ENCODE data around the gene AFF3. TPM values are rescaled to one million over a fixed set of nuclear protein-coding genes. Genes with fewer than 3 reads are reported as not detected.

The AFF3 gene
- total RNA-seq, 1 experiment from 2014 or later = 0.61 TPM

GRCh38 chr2:99808361-99809200 is 333.8 kb downstream of the AFF3 start:
- intact Hi-C loops (cut with micrococcal nuclease) = no loop called here
- no TSS peak for BruUV-seq (replicated peaks)
- H3K4me1 ChIP-seq (ENCODE audit: control insufficient read depth in 1 of 2, insufficient read depth in 2 of 2, low read length in 2 of 2) = no peaks in the 10 kb centered on the region

More at GRCh38 chr2:99808361-99809200, 333.8 kb downstream of the AFF3 start:
- ChIA-PET POLR2A (no interaction called here), CTCF (interaction anchor here (1.4 kb wide), 1 partner anchor 12 kb away, joined by 3 read pairs; no protein-coding TSS in a partner anchor), RAD21 (ENCODE audit: low non-redundant PET in 1 of 2, low total read pairs in 2 of 2, uncharacterized antibody in 2 of 2, unreplicated experiment in 2 of 2) (no interaction called here)
- Histone ChIP-seq H3K27ac (ENCODE audit: low read depth, low read length) (no peak overlapping the region), H2AFZ (ENCODE audit: low read depth, low read length, poor library complexity, severe bottlenecking) (no peak overlapping the region), H3K27me3 (ENCODE audit: insufficient read depth, low read length) (peaks cover 81% of the 10 kb centered on the region), H3K9me3 (ENCODE audit: control insufficient read depth in 1 of 2, insufficient read depth in 1 of 2, low read depth in 1 of 2, low read length in 2 of 2) (no peaks in the 10 kb centered on the region), H3K4me3 (replicated peaks in 1 of 2; ENCODE audit: low read depth in 1 of 2, low read length in 2 of 2) (no peak overlapping the region), H3K9me2 (ENCODE audit: insufficient read depth) (no peaks in the 10 kb centered on the region; the same call in 1 of the 2 replicates), H3K4me2 (ENCODE audit: low read length) (no peak overlapping the region), H3K9ac (ENCODE audit: low read length) (no peak overlapping the region), H3K79me2 (ENCODE audit: insufficient read depth, low read length) (no peaks in the 10 kb centered on the region), H4K20me1 (ENCODE audit: insufficient read depth) (no peaks in the 10 kb centered on the region), H3K36me3 (ENCODE audit: control insufficient read depth in 1 of 2, insufficient read depth in 2 of 2, low read length in 2 of 2) (no peaks in the 10 kb centered on the region)
- DNase-seq (ENCODE audit: low read depth, low spot score) = no peak
- no peak for TF ChIP-seq REST (IDR thresholded peaks at IDR 0.05; ENCODE audit: low read depth)
- TF ChIP-seq TCF7L2 (IDR thresholded peaks at IDR 0.05; ENCODE audit: borderline replicate concordance, extremely low read depth, insufficient read depth, insufficient read length) = no peak
- TF ChIP-seq POLR2AphosphoS5 (IDR thresholded peaks at IDR 0.05; ENCODE audit: low read depth, low read length) = no peak
- TF ChIP-seq MAX (IDR thresholded peaks at IDR 0.05) = no peak
- TF ChIP-seq SP1 (IDR thresholded peaks at IDR 0.05; ENCODE audit: low read depth) = no peak
- TF ChIP-seq ZNF274 (IDR thresholded peaks at IDR 0.05; ENCODE audit: low read depth, low read length) = no peak
- TF ChIP-seq SRF (IDR thresholded peaks at IDR 0.05; ENCODE audit: low read depth) = no peak
- TF ChIP-seq EGR1 (IDR thresholded peaks at IDR 0.05; ENCODE audit: low read depth) = no peak
- no peak for TF ChIP-seq CTCF (IDR thresholded peaks at IDR 0.05 in 2 of 3, conservative IDR thresholded peaks at IDR 0.05 in 1 of 3; ENCODE audit: borderline replicate concordance in 1 of 3, insufficient read depth in 1 of 3, low read depth in 2 of 3, low read length in 2 of 3)
- no peak for TF ChIP-seq FOSL1 (IDR thresholded peaks at IDR 0.05; ENCODE audit: low read depth)
- no peak for TF ChIP-seq CEBPB (IDR thresholded peaks at IDR 0.05; ENCODE audit: low read depth)
- TF ChIP-seq RAD21 (IDR thresholded peaks at IDR 0.05; ENCODE audit: low read depth) = no peak
- TF ChIP-seq EZH2phosphoT487 (IDR thresholded peaks at IDR 0.05; ENCODE audit: borderline replicate concordance) = no peak
- TF ChIP-seq ZBTB33 (IDR thresholded peaks at IDR 0.05; ENCODE audit: extremely low read depth, insufficient replicate concordance, low read length) = no peak
- TF ChIP-seq YY1 (IDR thresholded peaks at IDR 0.05; ENCODE audit: extremely low read depth, insufficient replicate concordance, low read depth, low read length) = no peak
- no peak for TF ChIP-seq POLR2A (IDR thresholded peaks at IDR 0.05; ENCODE audit: borderline replicate concordance, extremely low read depth, insufficient read depth, insufficient read length)
- no peak for ATAC-seq

All from HCT116 (cell line).